K562 (cell line): ENCODE results near the gene TRIM10. TPM values are rescaled to one million over a fixed set of nuclear protein-coding genes. Genes with fewer than 3 reads are reported as not detected.

ENCODE experiments used
- ATAC-seq: fragments of 200-7000 bp; cut with Tn5 transposase; 3 replicates; pipeline ENCODE4 v1.9.1; 2020; ENCODE audit warnings: moderate library complexity
- BruUV-seq: library from RNA; stranded (reverse); fragments of 400-500 nt; replicated peaks from 2 replicates; lab custom pipeline; 2021; lab: Mats Ljungman, UMichigan
- CTCF ChIA-PET: fragments of 300-600 bp; formaldehyde crosslinking; extraction: SDS; loops from one replicate; lab custom pipeline; 2021; ENCODE audit warnings: low intra/inter-chr PET ratio; lab: Yijun Ruan, JAX
- POLR2A ChIA-PET: fragments of 300-600, 350-650 bp; sonication (Branson Sonifier 250); formaldehyde crosslinking; extraction: SDS; loops from one replicate; lab custom pipeline; 2021; ENCODE audit warnings: antibody characterized with exemption, inconsistent platforms; lab: Yijun Ruan, JAX
- DNase-seq, 4 experiments: peaks; one replicate each; pipeline versions ENCODE4 v3.0.0 to v3.0.0-alpha.2; 2011 to 2018; ENCODE audit warnings: low spot score in 3 of 4, mixed read lengths in 3 of 4; ENCODE audit errors: extremely low read depth in 1 of 4
- FAIRE-seq: peaks from 2 replicates; lab custom pipeline; 2011; peaks lifted over from hg19 to GRCh38; lab: Jason Lieb, UNC
- H2AFZ ChIP-seq: 2 replicates; pipeline ENCODE4 v1.6.0; 2011; ENCODE audit warnings: low read depth, low read length, control low read depth, inconsistent platforms
- H3K27ac ChIP-seq: fragments of 200-600 bp; 3 replicates; pipeline ENCODE4 v1.8.0; 2011; ENCODE audit warnings: low read depth, mild to moderate bottlenecking, control low read depth, inconsistent platforms, low read length, moderate library complexity, mixed read lengths; ENCODE audit errors: extremely low read depth
- H3K27me3 ChIP-seq, 2 experiments: fragments of 300-600 bp in 1 of 2; 2 replicates in 1 of 2; 3 replicates in 1 of 2; pipeline versions ENCODE4 v1.6.0 to v1.8.0; 2011; ENCODE audit warnings: inconsistent platforms in 2 of 2, low read length in 2 of 2, mild to moderate bottlenecking in 1 of 2, mixed read lengths in 1 of 2, moderate library complexity in 1 of 2; ENCODE audit not compliant: control insufficient read depth in 2 of 2, insufficient read depth in 2 of 2
- H3K36me3 ChIP-seq: fragments of 300-600 bp; 3 replicates; pipeline ENCODE4 v1.8.0; 2011; ENCODE audit warnings: mild to moderate bottlenecking, low read length, inconsistent platforms; ENCODE audit not compliant: control insufficient read depth, insufficient read depth
- H3K4me1 ChIP-seq, 2 experiments: fragments of 200-600 bp in 1 of 2; replicated peaks in 1 of 2; 2 replicates in 1 of 2; 3 replicates in 1 of 2; pipeline versions ENCODE4 v1.5.1 to v1.8.0; 2011; ENCODE audit warnings: inconsistent platforms in 2 of 2, low read length in 2 of 2, mild to moderate bottlenecking in 1 of 2, mixed read lengths in 1 of 2, moderate library complexity in 1 of 2; ENCODE audit not compliant: control insufficient read depth in 2 of 2, insufficient read depth in 2 of 2
- H3K4me2 ChIP-seq: 2 replicates; pipeline ENCODE4 v1.6.1; 2011; ENCODE audit warnings: low read length, control low read depth, inconsistent platforms, mixed read lengths; ENCODE audit not compliant: insufficient read depth
- H3K4me3 ChIP-seq: fragments of 200-600 bp; sonication (generic), shearing (Covaris generic); 2 replicates; pipeline ENCODE4 v1.5.1; 2016; ENCODE audit warnings: control low read depth, inconsistent platforms
- H3K79me2 ChIP-seq: fragments of 200-600 bp; 3 replicates; pipeline ENCODE4 v1.8.0; 2011; ENCODE audit warnings: low read length, inconsistent platforms; ENCODE audit not compliant: control insufficient read depth, insufficient read depth
- H3K9ac ChIP-seq, 2 experiments: 2 replicates each; pipeline versions ENCODE4 v1.6.0 to v1.6.1; 2011; ENCODE audit warnings: low read depth in 2 of 2, low read length in 2 of 2, control low read depth in 1 of 2, inconsistent platforms in 1 of 2, mild to moderate bottlenecking in 1 of 2, mixed read lengths in 1 of 2; ENCODE audit not compliant: insufficient read depth in 1 of 2
- H3K9me1 ChIP-seq: one replicate; pipeline ENCODE4 v1.6.0; 2011; ENCODE audit warnings: inconsistent platforms, mild to moderate bottlenecking, low read length, moderate library complexity; ENCODE audit not compliant: control insufficient read depth, insufficient read depth
- H3K9me3 ChIP-seq: replicated peaks from 2 replicates; pipeline ENCODE4 v1.5.1; 2011; ENCODE audit warnings: low read depth, low read length, inconsistent platforms; ENCODE audit not compliant: control insufficient read depth, insufficient read depth
- H4K20me1 ChIP-seq: replicated peaks from 2 replicates; pipeline ENCODE4 v1.6.1; 2011; ENCODE audit warnings: low read length, inconsistent platforms, mixed read lengths; ENCODE audit not compliant: control insufficient read depth, insufficient read depth
- DLX4 ChIP-seq: fragments of 250-450 bp; sonication (Bioruptor Pico); IDR thresholded peaks from 2 replicates; pipeline ENCODE4 v1.6.1; 2021; ENCODE audit warnings: mild to moderate bottlenecking
- GABPB1 ChIP-seq: sonication (generic); formaldehyde crosslinking; IDR thresholded peaks from 2 replicates; pipeline ENCODE4 v1.8.0; 2022; ENCODE audit warnings: mild to moderate bottlenecking, missing genetic modification reagents
- HDAC1 ChIP-seq, 2 experiments: fragments of 450-650 bp; IDR thresholded peaks; 2 replicates each; pipeline ENCODE4 v1.6.1; 2016 to 2017; ENCODE audit warnings: inconsistent platforms in 1 of 2, mild to moderate bottlenecking in 1 of 2, moderate library complexity in 1 of 2
- PHTF2 ChIP-seq: fragments of 250-450 bp; sonication (Bioruptor Pico); IDR thresholded peaks from 2 replicates; pipeline ENCODE4 v1.5.0; 2021; ENCODE audit warnings: mild to moderate bottlenecking
- POLR2AphosphoS5 ChIP-seq: IDR thresholded peaks from 2 replicates; pipeline ENCODE4 v1.6.1; 2011; ENCODE audit warnings: mild to moderate bottlenecking, low read depth, low read length, moderate library complexity; ENCODE audit not compliant: control insufficient read depth, insufficient read depth
- RBM34 ChIP-seq: fragments of 200-400 bp; formaldehyde crosslinking; IDR thresholded peaks from 2 replicates; pipeline ENCODE4 v1.6.1; 2018; ENCODE audit warnings: low read length, borderline replicate concordance; ENCODE audit not compliant: insufficient read depth
- RFX5 ChIP-seq: IDR thresholded peaks from 2 replicates; pipeline ENCODE4 v1.6.1; 2011; ENCODE audit warnings: low read depth, mild to moderate bottlenecking, improper control_type of control experiment, low read length
- SMAD1 ChIP-seq: fragments of 150-350 bp; IDR thresholded peaks from 2 replicates; pipeline ENCODE4 v1.6.1; 2014; ENCODE audit warnings: low read length, low read depth; ENCODE audit not compliant: partially characterized antibody
- SNRNP70 ChIP-seq: fragments of 200-400 bp; formaldehyde crosslinking; optimal IDR thresholded peaks from 2 replicates; pipeline ENCODE3; 2017; ENCODE audit warnings: low read depth, low read length
- SRF ChIP-seq, 2 experiments: fragments of 250-450, 450-650 bp in 1 of 2; sonication (Bioruptor Pico) in 1 of 2; sonication (generic) in 1 of 2; formaldehyde crosslinking; IDR thresholded peaks; 2 replicates each; pipeline versions ENCODE4 v1.5.0 to v1.5.1; 2020 to 2022; ENCODE audit warnings: mild to moderate bottlenecking in 1 of 2, missing genetic modification reagents in 1 of 2
- SRSF1 ChIP-seq: fragments of 200-400 bp; formaldehyde crosslinking; IDR thresholded peaks from 2 replicates; pipeline ENCODE4 v1.6.1; 2017; ENCODE audit warnings: mild to moderate bottlenecking, low read depth, low read length, moderate library complexity
- SRSF7 ChIP-seq: fragments of 200-400 bp; formaldehyde crosslinking; optimal IDR thresholded peaks from 2 replicates; pipeline ENCODE3; 2017; ENCODE audit warnings: mild to moderate bottlenecking, low read depth, low read length
- THRB ChIP-seq: fragments of 450-650 bp; formaldehyde crosslinking; conservative IDR thresholded peaks from 2 replicates; pipeline ENCODE4 v1.4.0; 2022; ENCODE audit warnings: mild to moderate bottlenecking, missing genetic modification characterization
- ZBTB43 ChIP-seq: sonication (generic); formaldehyde crosslinking; IDR thresholded peaks from 2 replicates; pipeline ENCODE4 v1.8.0; 2023; ENCODE audit warnings: mild to moderate bottlenecking, missing genetic modification reagents
- ZNF212 ChIP-seq: fragments of 450-650 bp; formaldehyde crosslinking; IDR thresholded peaks from 2 replicates; pipeline ENCODE4 v1.4.0; 2020; ENCODE audit warnings: mild to moderate bottlenecking
- ZNF232 ChIP-seq: sonication (generic); formaldehyde crosslinking; IDR thresholded peaks from 2 replicates; pipeline ENCODE4 v1.8.0; 2022; ENCODE audit warnings: mild to moderate bottlenecking, missing genetic modification reagents
- ZNF384 ChIP-seq: IDR thresholded peaks from 2 replicates; pipeline ENCODE4 v1.6.1; 2012; ENCODE audit warnings: low read depth, low read length, improper control_type of control experiment
- WGBS: fragments of 100-300 bp; shearing (Covaris generic); methylation state at CpG from one replicate; pipeline ENCODE4 v1.1.6; 2016; ENCODE audit warnings: low coverage, mixed read lengths; ENCODE audit not compliant: insufficient coverage; ENCODE audit errors: missing lambda C conversion rate; 5-methylcytosine and 5-hydroxymethylcytosine counted together
- in situ Hi-C: fragments of 300-500 bp; cut with MboI; formaldehyde crosslinking; loops from 4 replicates; pipeline ENCODE4 v1.15.0; 2018; ENCODE audit warnings: inconsistent platforms, mixed read lengths
- intact Hi-C: fragments of 100-400 bp; cut with micrococcal nuclease; formaldehyde crosslinking; loops from 2 replicates; pipeline ENCODE4 v1.14.2; 2022
- polyA plus RNA-seq, 8 experiments: library from polyadenylated mRNA; depleted of rRNA in 4 of 8; stranded (reverse) in 5 of 8; unstranded in 3 of 8; fragments of >200 nt; fragmentation: Nextera tagmentation in 2 of 8; fragmentation: Illumina TruSeq in 1 of 8; extraction: Ambion mirVana in 2 of 8; extraction: Trizol in 1 of 8; gene quantifications; 2 replicates each; pipeline versions ENCODE4 v1.2.1 to v1.2.3, GENCODE V29; 2011 to 2014; ENCODE audit warnings: inconsistent platforms in 1 of 8, missing spikeins in 1 of 8
- total RNA-seq, 7 experiments: library from RNA; depleted of rRNA in 6 of 7; stranded (reverse); fragments of >200 nt in 6 of 7; fragmentation: Illumina TruSeq in 2 of 7; extraction: Trizol in 2 of 7; gene quantifications; 2 replicates each; pipeline versions ENCODE4 v1.2.1 to v1.2.3, GENCODE V29; 2011 to 2021; ENCODE audit warnings: low replicate concordance in 1 of 7

The TRIM10 gene
- total and polyA plus RNA-seq, 9 of the 15 experiments (the other 6 are each of a cell fraction or from before 2014, with no cell fraction given) = 0.15 to 0.90 (median 0.36) TPM

DNA sequence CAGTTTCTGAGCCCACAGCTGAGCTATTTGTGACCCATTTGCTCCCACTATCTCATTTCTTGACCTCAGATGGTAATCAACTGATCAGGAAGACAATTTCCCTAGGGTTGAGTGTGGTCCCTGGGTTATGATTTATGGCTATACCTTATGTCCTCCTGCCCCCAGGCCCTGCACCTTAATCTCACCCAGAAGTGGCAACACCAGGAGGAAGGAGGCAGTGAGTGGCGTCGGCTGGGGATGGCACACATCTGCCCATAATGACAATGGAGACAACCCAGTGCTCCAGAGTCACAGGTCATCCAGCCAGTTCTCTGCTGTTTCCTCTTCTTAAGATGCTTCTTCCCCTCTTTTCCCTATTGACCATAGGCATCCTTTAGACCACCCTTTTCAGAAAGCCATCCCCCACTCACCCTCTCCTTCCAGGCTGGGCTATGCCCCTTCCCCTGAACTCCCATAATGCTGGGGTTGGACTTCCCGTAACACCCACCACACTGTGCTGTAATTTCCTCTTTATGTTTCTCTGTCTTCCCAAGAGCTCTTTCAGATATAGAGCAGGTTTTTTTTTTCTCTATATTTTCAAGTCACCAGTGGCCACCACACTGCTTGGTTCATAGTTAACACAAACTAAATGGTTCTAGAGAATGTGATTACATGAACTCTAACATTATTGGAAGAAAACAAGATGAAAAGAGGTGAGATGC lies 8.0 kb downstream of the TRIM10 start:
- BruUV-seq = no TSS peak
- no peak for TF ChIP-seq GABPB1 (CRISPR knock-in tag)
- no peak for TF ChIP-seq SNRNP70
- no peak for TF ChIP-seq SRSF7
- no peak for TF ChIP-seq POLR2AphosphoS5
- no peak for TF ChIP-seq THRB
- TF ChIP-seq ZNF212 (CRISPR knock-in tag) = no peak
- no peak for TF ChIP-seq DLX4
- TF ChIP-seq ZNF384 = no peak
- TF ChIP-seq SMAD1 = no peak
- no peak for TF ChIP-seq SRSF1
- no peak for TF ChIP-seq PHTF2 (CRISPR knock-in tag)
- TF ChIP-seq RFX5 = no peak
- TF ChIP-seq HDAC1 (IDR thresholded peaks at IDR 0.05) = no peak
- TF ChIP-seq SRF (CRISPR knock-in tag; IDR thresholded peaks at IDR 0.05) = no peak
- no peak for TF ChIP-seq ZBTB43 (CRISPR knock-in tag)
- no peak for TF ChIP-seq ZNF232 (CRISPR knock-in tag)
- no peak for TF ChIP-seq RBM34
- TF ChIP-seq, all 486 proteins: peak for 0
- H3K9me1 ChIP-seq = no peaks in the 10 kb centered on the region
- no peak overlapping the region for H3K4me3 ChIP-seq
- H3K36me3 ChIP-seq = no peaks in the 10 kb centered on the region
- FAIRE-seq (no peak), DNase-seq (no peak), ATAC-seq (no peak)
- no peaks in the 10 kb centered on the region for H3K9me3 ChIP-seq
- intact Hi-C loops (no loop called here), in situ Hi-C loops (no loop called here)
- no peak overlapping the region for H3K27ac ChIP-seq
- H3K79me2 ChIP-seq = no peaks in the 10 kb centered on the region
- 32% methylated on average over 3 of the region's 3 CpGs for WGBS
- H3K4me2 ChIP-seq = no peak overlapping the region
- no peak overlapping the region for H2AFZ ChIP-seq
- H3K4me1 ChIP-seq = peaks cover 4 to 34% of the 10 kb centered on the region in 2 experiments
- POLR2A ChIA-PET = interaction anchor here (0.8 kb wide), 1 partner anchor 9 kb away, joined by 3 read pairs; no protein-coding TSS in a partner anchor
- H3K27me3 ChIP-seq = peaks cover 2 to 22% of the 10 kb centered on the region in 2 experiments; a peak in 3 of 5 replicates
- no peak overlapping the region for H3K9ac ChIP-seq
- H4K20me1 ChIP-seq = no peaks in the 10 kb centered on the region
- CTCF ChIA-PET = no interaction called here
